ENCODE measurements around the gene CD7. TPM values are rescaled to one million over a fixed set of nuclear protein-coding genes. Genes with fewer than 3 reads are reported as not detected.

CD7 gene
- total RNA-seq, result 0.99 TPM

GRCh38 chr17:82317394-82318168 is at the start of gene CD7:
TSS of gene CD7 (minus strand) at chr17:82317608. CDS start at chr17:82317495, 113 bp downstream.

GRCh38 chr17:82358465-82359350 is 41.3 kb upstream of the CD7 start, which contains the start of gene TEX19:
TSS of gene TEX19 (plus strand) at chr17:82359247. CDS start at chr17:82362151, 2,904 bp downstream.

GRCh38 chr17:82333279-82334171 is 16.1 kb upstream of the CD7 start, which contains the start of gene SECTM1:
TSS of gene SECTM1 (minus strand) at chr17:82333766. CDS start at chr17:82327240, 6,526 bp downstream.

GRCh38 chr17:82273327-82274133 is 43.9 kb downstream of the CD7 start, which contains the start of gene CSNK1D:
TSS of gene CSNK1D (minus strand) at chr17:82273700. CDS start at chr17:82273381, 319 bp downstream.

Other genes starting within 250 kb of the CD7 start
- 61.6 TPM for gene FASN, start 219.4 kb downstream of the CD7 start, total RNA-seq
- 50.9 TPM for gene CCDC57, start 104.8 kb downstream of the CD7 start, total RNA-seq
- gene SLC16A3, start 88.6 kb downstream of the CD7 start, total RNA-seq, result 29.2 TPM
- gene CSNK1D, start 43.9 kb downstream of the CD7 start, total RNA-seq, result 82.4 TPM
- 6.6 TPM for gene SECTM1, start 16.2 kb upstream of the CD7 start, total RNA-seq
- not detected for gene TEX19, start 41.6 kb upstream of the CD7 start, total RNA-seq
- 3.2 TPM for gene UTS2R, start 54.2 kb upstream of the CD7 start, total RNA-seq
- 42.7 TPM for gene HEXD, start 100.7 kb upstream of the CD7 start, total RNA-seq
- gene OGFOD3, start 101.0 kb upstream of the CD7 start, total RNA-seq, result 32.9 TPM
- gene CYBC1, start 133.1 kb upstream of the CD7 start, total RNA-seq, result 54.4 TPM
- gene NARF, start 141.1 kb upstream of the CD7 start, total RNA-seq, result 78.2 TPM
- 43.0 TPM for gene FOXK2, start 202.1 kb upstream of the CD7 start, total RNA-seq